ENCODE measurements around the gene ADGRF5. TPM values are rescaled to one million over a fixed set of nuclear protein-coding genes. Genes with fewer than 3 reads are reported as not detected.

ADGRF5 gene
- total and polyA plus RNA-seq, 11 donors = 24.5 to 89.6 (median 46.8) TPM

GRCh38 chr6:46879003-46879402 is 42.7 kb downstream of the ADGRF5 start:
- intact Hi-C loops (cut with DNase I) = no loop called here
- H3K4me1 ChIP-seq = peaks cover 0 to 18% (median 0%) of the 10 kb centered on the region in 12 donors
- ATAC-seq (no peak), DNase-seq (no peak)
- H3K4me3 ChIP-seq = no peak overlapping the region
- H3K27ac ChIP-seq = no peak overlapping the region
- H3K36me3 ChIP-seq = peaks cover 0 to 85% (median 40%) of the 10 kb centered on the region in 9 donors
- no peaks in the 10 kb centered on the region for H3K27me3 ChIP-seq
- no peak for TF ChIP-seq CTCF (IDR thresholded peaks at IDR 0.05)
- TF ChIP-seq POLR2A (IDR thresholded peaks at IDR 0.05) = no peak
- WGBS, 4 donors = 84 to 94% (median 89%) methylated on average over 5 of the region's 5 CpGs
- no peaks in the 10 kb centered on the region for H3K9me3 ChIP-seq

- TF ChIP-seq POLR2A (IDR thresholded peaks at IDR 0.05) = no peak
- WGBS, 4 donors = 37 to 53% (median 48%) methylated on average over 4 of the region's 4 CpGs
- ATAC-seq = peak; percentile 39 to 82 (median 48)
These were observed 45.6 kb downstream of the ADGRF5 start for GRCh38 chr6:46876126-46876525.

GRCh38 chr6:46867411-46867810 is 54.3 kb downstream of the ADGRF5 start:
- H3K36me3 ChIP-seq = peaks cover 0 to 100% (median 25%) of the 10 kb centered on the region in 9 donors
- 75 to 87% (median 76%) methylated on average over 5 of the region's 5 CpGs for WGBS, 4 donors
- ATAC-seq (no peak), DNase-seq (no peak)
- no peak for TF ChIP-seq POLR2A (IDR thresholded peaks at IDR 0.05)
- TF ChIP-seq CTCF (IDR thresholded peaks at IDR 0.05) = no peak
- H3K27ac ChIP-seq = no peak overlapping the region
- no peaks in the 10 kb centered on the region for H3K9me3 ChIP-seq
- no peaks in the 10 kb centered on the region for H3K27me3 ChIP-seq
- H3K4me1 ChIP-seq = no peaks in the 10 kb centered on the region
- intact Hi-C loops (cut with DNase I) = no loop called here
- no peak overlapping the region for H3K4me3 ChIP-seq

More at GRCh38 chr6:46876126-46876525, 45.6 kb downstream of the ADGRF5 start:
- no peak overlapping the region for H3K4me3 ChIP-seq
- H3K36me3 ChIP-seq = peaks cover 0 to 83% (median 24%) of the 10 kb centered on the region in 9 donors
- peaks cover 0 to 8% (median 0%) of the 10 kb centered on the region in 9 donors for H3K27me3 ChIP-seq
- peak overlapping the region in 3 of 12 donors; percentile 5 to 32 (median 14) for H3K27ac ChIP-seq
- no peaks in the 10 kb centered on the region for H3K9me3 ChIP-seq
- peak in 4 of 5 donors; percentile 30 to 54 (median 40) for DNase-seq
- peaks cover 0 to 18% (median 0%) of the 10 kb centered on the region in 12 donors for H3K4me1 ChIP-seq
- intact Hi-C loops (cut with DNase I) = no loop called here

- DNase-seq = no peak
- H3K4me3 ChIP-seq = no peak overlapping the region
- TF ChIP-seq CTCF (IDR thresholded peaks at IDR 0.05) (no peak), POLR2A (IDR thresholded peaks at IDR 0.05) (no peak)
- peaks cover 0 to 99% (median 19%) of the 10 kb centered on the region in 9 donors for H3K36me3 ChIP-seq
- intact Hi-C loops (cut with DNase I) = no loop called here
- no peaks in the 10 kb centered on the region for H3K9me3 ChIP-seq
- ATAC-seq = no peak
- no peak overlapping the region for H3K27ac ChIP-seq
- no peaks in the 10 kb centered on the region for H3K4me1 ChIP-seq
- no peaks in the 10 kb centered on the region for H3K27me3 ChIP-seq
- 91 to 94% (median 92%) methylated on average over 2 of the region's 2 CpGs for WGBS, 4 donors
These were observed 56.5 kb downstream of the ADGRF5 start for GRCh38 chr6:46865221-46865620.

GRCh38 chr6:46863791-46864190 is 57.9 kb downstream of the ADGRF5 start:
- no peak for ATAC-seq
- no peak for DNase-seq
- H3K4me3 ChIP-seq = no peak overlapping the region
- TF ChIP-seq POLR2A (IDR thresholded peaks at IDR 0.05) = no peak
- no peak for TF ChIP-seq CTCF (IDR thresholded peaks at IDR 0.05)
- no peaks in the 10 kb centered on the region for H3K9me3 ChIP-seq
- H3K4me1 ChIP-seq = no peaks in the 10 kb centered on the region
- H3K27ac ChIP-seq = no peak overlapping the region
- H3K27me3 ChIP-seq = no peaks in the 10 kb centered on the region
- peaks cover 0 to 89% (median 19%) of the 10 kb centered on the region in 9 donors for H3K36me3 ChIP-seq
- WGBS, 4 donors = 77 to 87% (median 78%) methylated on average over 3 of the region's 3 CpGs
- intact Hi-C loops (cut with DNase I) = no loop called here

Measured in heart left ventricle (tissue), 16 donors.